ENCODE results near the gene ST8SIA5.

DNA sequence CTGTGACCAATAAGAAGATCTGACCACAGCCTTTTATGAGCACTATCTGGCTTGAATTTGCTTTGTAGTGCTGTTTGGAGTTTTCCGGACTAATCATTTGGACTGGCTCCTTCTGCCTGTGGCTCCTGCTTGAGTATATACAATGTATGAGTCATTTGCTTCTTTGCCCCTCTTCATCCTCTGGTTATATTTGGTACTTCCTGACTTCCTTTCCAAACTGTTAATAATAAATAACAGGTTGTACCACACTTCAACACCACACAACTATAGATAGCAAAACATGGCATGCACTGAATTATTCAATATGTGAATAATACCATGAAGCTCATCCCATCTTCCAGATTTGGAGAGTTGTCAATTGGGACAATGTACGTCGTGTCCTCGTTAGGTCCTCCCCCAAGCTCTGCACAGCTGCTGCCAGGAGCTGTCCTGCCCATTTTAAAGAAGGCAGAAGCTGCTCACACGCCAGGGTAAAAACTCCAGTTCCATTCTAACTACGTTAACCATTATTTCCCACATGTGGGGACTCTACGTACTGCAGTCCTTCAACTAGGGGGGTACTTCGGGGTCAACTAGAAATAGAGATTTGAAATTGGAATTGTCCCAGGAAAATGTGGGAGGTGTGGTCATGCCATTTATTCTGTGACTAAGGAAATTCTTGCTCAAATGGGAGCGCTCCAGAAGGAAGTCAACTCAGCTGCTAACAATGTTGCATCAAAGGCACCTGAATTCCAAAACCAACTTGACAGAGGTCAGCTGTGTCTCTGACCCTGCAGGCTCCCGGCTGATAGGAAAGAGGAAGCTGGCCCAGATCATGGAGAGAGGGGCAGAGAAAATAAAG, 38.1 kb downstream of the ST8SIA5 start:
- TF ChIP-seq, protein P1, sequence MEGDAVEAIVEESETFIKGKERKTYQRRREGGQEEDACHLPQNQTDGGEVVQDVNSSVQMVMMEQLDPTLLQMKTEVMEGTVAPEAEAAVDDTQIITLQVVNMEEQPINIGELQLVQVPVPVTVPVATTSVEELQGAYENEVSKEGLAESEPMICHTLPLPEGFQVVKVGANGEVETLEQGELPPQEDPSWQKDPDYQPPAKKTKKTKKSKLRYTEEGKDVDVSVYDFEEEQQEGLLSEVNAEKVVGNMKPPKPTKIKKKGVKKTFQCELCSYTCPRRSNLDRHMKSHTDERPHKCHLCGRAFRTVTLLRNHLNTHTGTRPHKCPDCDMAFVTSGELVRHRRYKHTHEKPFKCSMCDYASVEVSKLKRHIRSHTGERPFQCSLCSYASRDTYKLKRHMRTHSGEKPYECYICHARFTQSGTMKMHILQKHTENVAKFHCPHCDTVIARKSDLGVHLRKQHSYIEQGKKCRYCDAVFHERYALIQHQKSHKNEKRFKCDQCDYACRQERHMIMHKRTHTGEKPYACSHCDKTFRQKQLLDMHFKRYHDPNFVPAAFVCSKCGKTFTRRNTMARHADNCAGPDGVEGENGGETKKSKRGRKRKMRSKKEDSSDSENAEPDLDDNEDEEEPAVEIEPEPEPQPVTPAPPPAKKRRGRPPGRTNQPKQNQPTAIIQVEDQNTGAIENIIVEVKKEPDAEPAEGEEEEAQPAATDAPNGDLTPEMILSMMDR (IDR thresholded peaks at IDR 0.05; ENCODE audit: borderline replicate concordance, extremely low read depth, low read length, poor library complexity, severe bottlenecking), result no peak
- no peak for TF ChIP-seq EZH2 (IDR thresholded peaks at IDR 0.05; ENCODE audit: borderline replicate concordance, low read depth, low read length, severe bottlenecking)
